ENCODE measurements around the gene CNKSR2. TPM values are rescaled to one million over a fixed set of nuclear protein-coding genes. Genes with fewer than 3 reads are reported as not detected.

The CNKSR2 gene
- total RNA-seq, 2 donors from 2014 or later, result 0.24 to 0.32 TPM

DNA sequence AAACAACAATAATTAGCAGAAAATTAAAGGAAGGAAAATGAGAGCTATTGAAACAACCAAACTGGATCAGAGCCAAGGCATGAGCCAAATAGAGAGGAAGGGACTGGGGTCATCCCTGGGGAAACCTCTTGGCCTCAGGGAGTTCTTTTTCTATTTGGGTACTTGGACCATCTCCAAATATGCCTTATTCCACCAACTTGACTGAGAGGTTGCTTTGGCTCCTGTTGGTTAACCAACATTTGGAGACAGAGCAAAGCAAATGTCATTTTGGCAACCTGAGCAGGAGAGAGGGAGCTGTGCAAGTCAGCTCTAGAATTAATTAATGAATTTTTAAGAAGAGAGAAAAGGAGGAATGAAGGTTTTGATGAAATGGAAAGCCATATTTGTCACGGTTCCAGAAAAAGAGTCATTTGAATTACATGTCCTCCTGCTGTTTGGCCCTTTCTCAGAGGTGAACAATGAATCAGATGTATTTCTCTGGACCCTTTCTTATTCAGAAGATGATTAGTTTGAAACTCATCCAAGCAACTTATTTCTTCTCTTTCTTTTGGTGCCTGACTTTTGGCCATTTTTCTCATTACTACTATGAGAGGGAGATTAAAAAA, 119.1 kb downstream of the CNKSR2 start:
- no peaks in the 10 kb centered on the region for H3K9me3 ChIP-seq
- intact Hi-C loops (cut with DNase I), result no loop called here
- H3K9ac ChIP-seq (ENCODE audit: low read depth in 2 of 2, low read length in 2 of 2), result no peak overlapping the region
- H3K27ac ChIP-seq, result no peak overlapping the region
- no peak for DNase-seq
- no peak overlapping the region for H3K4me3 ChIP-seq
- no peaks in the 10 kb centered on the region for H3K36me3 ChIP-seq
- H3K27me3 ChIP-seq, result no peaks in the 10 kb centered on the region
- H3K4me1 ChIP-seq, result no peaks in the 10 kb centered on the region
- TF ChIP-seq, protein P1, sequence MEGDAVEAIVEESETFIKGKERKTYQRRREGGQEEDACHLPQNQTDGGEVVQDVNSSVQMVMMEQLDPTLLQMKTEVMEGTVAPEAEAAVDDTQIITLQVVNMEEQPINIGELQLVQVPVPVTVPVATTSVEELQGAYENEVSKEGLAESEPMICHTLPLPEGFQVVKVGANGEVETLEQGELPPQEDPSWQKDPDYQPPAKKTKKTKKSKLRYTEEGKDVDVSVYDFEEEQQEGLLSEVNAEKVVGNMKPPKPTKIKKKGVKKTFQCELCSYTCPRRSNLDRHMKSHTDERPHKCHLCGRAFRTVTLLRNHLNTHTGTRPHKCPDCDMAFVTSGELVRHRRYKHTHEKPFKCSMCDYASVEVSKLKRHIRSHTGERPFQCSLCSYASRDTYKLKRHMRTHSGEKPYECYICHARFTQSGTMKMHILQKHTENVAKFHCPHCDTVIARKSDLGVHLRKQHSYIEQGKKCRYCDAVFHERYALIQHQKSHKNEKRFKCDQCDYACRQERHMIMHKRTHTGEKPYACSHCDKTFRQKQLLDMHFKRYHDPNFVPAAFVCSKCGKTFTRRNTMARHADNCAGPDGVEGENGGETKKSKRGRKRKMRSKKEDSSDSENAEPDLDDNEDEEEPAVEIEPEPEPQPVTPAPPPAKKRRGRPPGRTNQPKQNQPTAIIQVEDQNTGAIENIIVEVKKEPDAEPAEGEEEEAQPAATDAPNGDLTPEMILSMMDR (IDR thresholded peaks at IDR 0.05), result no peak

DNA sequence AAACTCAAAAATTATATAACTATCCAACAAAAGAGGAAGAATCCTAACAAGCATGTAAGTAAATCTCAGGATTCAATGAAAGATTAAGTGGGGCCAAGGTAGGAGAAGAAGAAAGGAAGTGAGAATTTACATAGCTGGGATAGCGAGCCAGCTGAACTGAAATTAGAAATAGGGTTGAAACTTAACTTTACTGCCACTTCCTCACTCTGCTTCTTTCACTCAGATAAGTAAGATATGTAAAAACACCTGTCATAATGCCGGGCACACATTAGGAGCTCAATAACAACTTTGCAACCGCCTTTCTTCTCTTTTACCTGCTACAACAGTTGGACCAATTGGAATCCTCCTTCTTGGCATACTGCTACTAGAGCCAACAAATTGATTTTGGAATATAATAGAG, 129.4 kb downstream of the CNKSR2 start:
- Histone ChIP-seq H3K9ac (ENCODE audit: low read depth in 2 of 2, low read length in 2 of 2) (no peak overlapping the region), H3K36me3 (no peaks in the 10 kb centered on the region), H3K4me1 (no peaks in the 10 kb centered on the region), H3K9me3 (no peaks in the 10 kb centered on the region), H3K4me3 (no peak overlapping the region), H3K27ac (no peak overlapping the region), H3K27me3 (no peaks in the 10 kb centered on the region)
- no peak for DNase-seq
- TF ChIP-seq, protein P1 (IDR thresholded peaks at IDR 0.05), result no peak
- intact Hi-C loops (cut with DNase I), result no loop called here

DNA sequence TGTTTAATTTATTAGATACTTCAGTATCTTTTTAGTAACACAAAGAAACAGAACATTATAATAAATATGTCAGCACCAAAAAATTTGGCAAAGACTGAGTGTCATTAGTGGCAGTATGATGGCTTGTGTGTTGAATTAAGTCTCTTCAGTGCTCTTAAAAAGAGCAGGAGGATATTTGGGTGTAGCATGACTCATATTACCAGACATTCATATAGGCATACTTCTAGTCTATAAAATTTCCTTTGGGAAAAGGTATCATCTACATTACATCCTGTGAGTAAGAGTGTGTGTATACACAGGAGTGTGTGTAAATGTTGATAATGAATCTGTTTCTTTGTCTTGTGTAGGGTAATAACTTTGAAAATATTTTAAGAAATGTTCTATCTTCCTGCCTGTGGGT, 135.7 kb downstream of the CNKSR2 start:
- TF ChIP-seq, protein P1 (IDR thresholded peaks at IDR 0.05), result no peak
- no peaks in the 10 kb centered on the region for H3K36me3 ChIP-seq
- no peaks in the 10 kb centered on the region for H3K9me3 ChIP-seq
- no peak overlapping the region for H3K4me3 ChIP-seq
- H3K4me1 ChIP-seq, result no peaks in the 10 kb centered on the region
- H3K27ac ChIP-seq, result no peak overlapping the region
- intact Hi-C loops (cut with DNase I), result no loop called here
- no peaks in the 10 kb centered on the region for H3K27me3 ChIP-seq
- H3K9ac ChIP-seq (ENCODE audit: low read depth in 2 of 2, low read length in 2 of 2), result no peak overlapping the region
- no peak for DNase-seq

DNA sequence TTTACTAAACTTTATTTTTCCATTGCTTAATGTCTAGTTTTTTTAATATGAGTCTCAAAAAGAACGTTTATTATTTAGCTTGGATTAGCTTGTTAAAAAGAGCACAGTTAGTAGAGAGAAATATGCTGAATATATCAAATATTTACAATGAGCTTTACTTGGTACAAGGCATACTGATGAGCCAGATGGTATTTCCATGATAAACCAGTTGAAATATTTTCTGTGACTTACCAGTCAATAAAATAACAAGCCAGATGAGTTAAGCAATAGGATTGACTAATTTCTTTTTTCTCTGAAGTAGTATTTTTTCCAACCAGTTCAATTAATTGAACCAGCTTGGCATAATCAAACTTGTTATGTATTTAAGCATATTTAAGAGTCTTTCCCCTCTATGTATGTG, 149.8 kb downstream of the CNKSR2 start:
- intact Hi-C loops (cut with DNase I), result no loop called here
- H3K27ac ChIP-seq, result no peak overlapping the region

DNA sequence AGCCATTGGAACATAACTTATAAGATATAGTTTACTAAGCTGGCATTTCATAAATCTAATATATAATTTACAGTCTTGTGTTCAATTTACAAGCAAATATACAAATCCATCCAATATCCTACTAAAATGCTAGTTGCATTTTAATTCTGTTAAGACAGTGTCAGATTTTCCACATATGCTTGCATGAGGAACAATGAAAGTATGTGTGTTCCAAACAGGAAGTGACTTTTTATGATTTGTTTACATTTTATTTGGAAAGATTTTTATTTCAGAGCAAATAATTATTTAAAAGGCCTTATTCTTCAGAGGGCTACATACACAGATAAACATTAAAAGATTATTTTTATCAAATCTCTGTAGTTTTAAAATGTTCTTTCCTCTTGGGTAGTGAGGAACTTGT, 153.9 kb downstream of the CNKSR2 start:
- no peak for DNase-seq
- H3K4me1 ChIP-seq, result no peaks in the 10 kb centered on the region
- TF ChIP-seq, protein P1 (IDR thresholded peaks at IDR 0.05), result no peak
- intact Hi-C loops (cut with DNase I), result no loop called here
- no peak overlapping the region for H3K9ac ChIP-seq (ENCODE audit: low read depth in 2 of 2, low read length in 2 of 2)
- H3K36me3 ChIP-seq, result no peaks in the 10 kb centered on the region
- H3K4me3 ChIP-seq, result no peak overlapping the region
- no peaks in the 10 kb centered on the region for H3K27me3 ChIP-seq
- no peak overlapping the region for H3K27ac ChIP-seq
- no peaks in the 10 kb centered on the region for H3K9me3 ChIP-seq

More for the DNA sequence above, 149.8 kb downstream of the CNKSR2 start:
- Histone ChIP-seq H3K4me3 (no peak overlapping the region), H3K36me3 (no peaks in the 10 kb centered on the region), H3K27me3 (no peaks in the 10 kb centered on the region), H3K9ac (ENCODE audit: low read depth in 2 of 2, low read length in 2 of 2) (no peak overlapping the region), H3K9me3 (no peaks in the 10 kb centered on the region), H3K4me1 (no peaks in the 10 kb centered on the region)
- TF ChIP-seq, protein P1 (IDR thresholded peaks at IDR 0.05), result no peak
- no peak for DNase-seq
